GM19328 (cell line): Measurements from ENCODE around the gene KRT36.

Source experiments
- ATAC-seq: cut with Tn5 transposase; IDR thresholded peaks from one replicate; pipeline ENCODE4 v1.9.1; 2021; ENCODE audit warnings: mild to moderate bottlenecking, moderate library complexity; ENCODE audit not compliant: unreplicated experiment

Gene KRT36

GRCh38 chr17:41504246-41504977, 14.7 kb upstream of the KRT36 start:
- no peak for ATAC-seq

DNA sequence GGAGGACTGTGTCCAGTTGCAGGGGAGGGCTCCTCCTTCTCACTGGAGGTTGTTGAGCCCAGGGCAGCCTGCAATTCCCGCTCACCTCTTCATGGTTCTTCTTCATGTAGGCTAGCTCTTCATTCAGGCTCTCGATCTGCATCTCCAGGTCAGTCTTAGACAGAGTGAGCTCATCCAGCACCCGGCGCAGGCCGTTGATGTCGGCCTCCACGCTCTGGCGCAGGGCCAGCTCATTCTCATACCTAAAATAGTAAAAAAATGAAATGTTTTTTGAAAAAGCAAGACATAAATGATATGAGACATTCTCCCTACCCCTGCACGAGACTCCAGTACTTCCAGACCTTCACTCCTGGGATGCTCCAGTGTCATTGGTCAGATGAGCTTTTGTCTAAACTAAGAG, 13.5 kb upstream of the KRT36 start:
- no peak for ATAC-seq

- ATAC-seq = no peak
Observed at GRCh38 chr17:41500131-41500911, 10.6 kb upstream of the KRT36 start.

- no peak for ATAC-seq
Observed at GRCh38 chr17:41499714-41500113, 10.0 kb upstream of the KRT36 start.

- no peak for ATAC-seq
Observed at GRCh38 chr17:41498276-41498675, 8.6 kb upstream of the KRT36 start.

- ATAC-seq = peak; percentile 60
Observed at GRCh38 chr17:41496803-41497484, 7.2 kb upstream of the KRT36 start.

DNA sequence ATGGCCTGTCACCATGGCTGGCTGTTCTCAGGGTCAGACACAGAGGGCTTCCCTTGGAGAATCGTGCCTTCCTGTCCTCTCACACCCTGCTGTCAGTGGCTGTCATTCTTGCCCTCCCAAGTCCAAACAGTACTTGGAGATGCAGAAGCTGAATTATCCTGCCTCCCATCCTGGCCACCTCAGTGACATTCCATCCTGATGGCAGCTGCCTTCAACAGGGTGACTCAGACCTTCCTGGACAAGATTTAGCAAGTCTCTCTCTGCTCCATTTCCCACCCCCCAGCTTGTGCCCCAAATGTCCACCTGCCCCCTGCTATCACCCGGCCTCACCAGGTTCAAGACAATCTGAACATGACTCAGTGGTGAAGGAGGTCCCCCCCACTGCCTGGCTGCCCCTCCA, 4.8 kb upstream of the KRT36 start:
- no peak for ATAC-seq

DNA sequence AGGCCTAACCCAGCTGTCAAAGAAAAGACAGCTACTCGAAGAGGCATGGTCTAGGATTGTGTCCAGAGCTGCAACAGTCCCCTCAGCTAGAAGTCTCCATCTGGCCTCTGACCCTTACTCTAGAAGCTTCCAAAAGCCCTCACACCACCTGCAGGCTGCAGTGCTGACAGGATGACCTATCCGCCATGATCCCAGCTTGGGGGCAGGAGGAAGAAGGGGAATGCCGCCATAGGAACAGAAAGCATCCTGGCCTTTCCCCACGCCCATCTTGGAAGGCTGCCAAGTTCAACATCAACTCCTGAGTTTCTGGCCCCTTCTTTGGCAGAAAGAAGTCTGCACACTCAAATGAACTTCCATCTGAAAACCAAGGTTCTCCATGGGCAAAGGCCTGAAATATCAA, 3.1 kb upstream of the KRT36 start:
- ATAC-seq = no peak

GRCh38 chr17:41492351-41492750, 2.6 kb upstream of the KRT36 start:
- no peak for ATAC-seq

DNA sequence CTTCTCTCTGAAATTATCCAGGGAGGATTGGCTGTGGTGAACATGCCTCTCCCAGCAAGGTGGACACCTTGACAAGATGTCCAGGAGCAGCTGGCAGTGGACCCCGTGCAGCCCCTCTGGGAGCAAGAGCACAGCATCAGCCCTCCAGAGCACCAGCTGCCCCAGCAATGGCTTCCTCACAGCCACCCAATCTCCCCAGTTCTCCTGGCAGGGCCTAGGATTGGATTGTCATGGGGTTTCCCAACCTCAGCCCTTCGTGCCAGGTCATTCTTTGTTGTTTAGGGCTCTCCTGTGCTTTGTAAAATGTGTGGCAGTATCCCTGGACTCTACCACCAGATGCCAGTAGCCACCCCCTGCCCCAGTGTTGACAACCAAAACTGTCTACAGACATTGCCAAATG, 1.8 kb upstream of the KRT36 start:
- ATAC-seq = no peak

- no peak for ATAC-seq
Observed at GRCh38 chr17:41490000-41490990, 585 bp upstream of the KRT36 start.

DNA sequence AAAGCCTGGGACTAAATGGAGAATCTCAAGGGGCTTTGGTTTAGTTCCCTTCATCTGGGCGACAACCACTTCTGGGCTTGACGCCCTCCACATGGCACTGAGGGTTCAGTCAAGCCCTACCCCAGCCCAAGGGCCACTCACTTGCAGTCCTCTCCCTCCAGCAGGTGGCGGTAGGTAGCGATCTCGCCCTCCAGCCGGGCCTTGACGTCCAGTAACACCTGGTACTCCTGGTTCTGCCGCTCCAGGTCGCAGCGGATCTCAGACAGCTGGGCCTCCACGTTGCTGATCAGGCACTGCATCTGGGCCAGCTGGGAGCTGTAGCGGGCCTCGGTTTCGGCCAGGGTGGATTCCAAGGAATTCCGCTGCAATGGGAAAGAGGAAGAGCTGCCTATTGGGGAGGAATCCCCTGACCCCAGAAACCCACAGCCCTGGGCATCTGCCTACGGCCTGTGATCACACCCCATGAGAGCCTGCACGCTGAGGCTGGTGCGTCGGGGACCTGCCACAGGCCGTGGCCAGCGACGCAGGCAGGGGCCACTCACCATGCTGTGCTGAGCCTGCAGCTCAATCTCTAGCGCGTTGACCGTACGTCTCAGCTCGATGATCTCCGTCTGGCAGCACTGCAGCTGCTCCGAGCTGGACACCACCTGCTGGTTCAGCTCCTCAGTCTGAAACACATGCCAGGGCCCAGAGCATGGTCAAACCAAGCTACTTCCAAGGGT, 2.7 kb downstream of the KRT36 start:
- no peak for ATAC-seq

DNA sequence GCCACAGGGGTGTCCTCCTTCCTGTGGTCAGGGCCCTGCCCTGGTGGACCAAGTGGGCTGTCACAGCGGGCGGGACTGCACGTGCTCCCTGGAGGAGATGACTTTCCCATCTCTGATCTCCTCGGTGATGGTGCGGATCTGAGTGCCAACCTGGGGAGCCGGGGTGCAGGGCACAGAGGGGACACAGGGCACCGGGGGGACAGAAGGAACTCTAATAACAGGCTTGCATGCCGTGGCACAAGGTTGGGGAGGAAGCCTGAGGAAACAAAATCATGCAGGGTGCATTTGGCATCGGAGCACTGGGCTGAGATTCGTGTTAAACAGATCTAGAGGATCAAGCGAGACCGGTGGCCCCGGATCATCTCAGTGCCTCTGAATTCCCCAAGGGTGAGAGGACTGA, 3.4 kb downstream of the KRT36 start:
- no peak for ATAC-seq

GRCh38 chr17:41484920-41485904, 4.5 kb downstream of the KRT36 start:
- no peak for ATAC-seq

DNA sequence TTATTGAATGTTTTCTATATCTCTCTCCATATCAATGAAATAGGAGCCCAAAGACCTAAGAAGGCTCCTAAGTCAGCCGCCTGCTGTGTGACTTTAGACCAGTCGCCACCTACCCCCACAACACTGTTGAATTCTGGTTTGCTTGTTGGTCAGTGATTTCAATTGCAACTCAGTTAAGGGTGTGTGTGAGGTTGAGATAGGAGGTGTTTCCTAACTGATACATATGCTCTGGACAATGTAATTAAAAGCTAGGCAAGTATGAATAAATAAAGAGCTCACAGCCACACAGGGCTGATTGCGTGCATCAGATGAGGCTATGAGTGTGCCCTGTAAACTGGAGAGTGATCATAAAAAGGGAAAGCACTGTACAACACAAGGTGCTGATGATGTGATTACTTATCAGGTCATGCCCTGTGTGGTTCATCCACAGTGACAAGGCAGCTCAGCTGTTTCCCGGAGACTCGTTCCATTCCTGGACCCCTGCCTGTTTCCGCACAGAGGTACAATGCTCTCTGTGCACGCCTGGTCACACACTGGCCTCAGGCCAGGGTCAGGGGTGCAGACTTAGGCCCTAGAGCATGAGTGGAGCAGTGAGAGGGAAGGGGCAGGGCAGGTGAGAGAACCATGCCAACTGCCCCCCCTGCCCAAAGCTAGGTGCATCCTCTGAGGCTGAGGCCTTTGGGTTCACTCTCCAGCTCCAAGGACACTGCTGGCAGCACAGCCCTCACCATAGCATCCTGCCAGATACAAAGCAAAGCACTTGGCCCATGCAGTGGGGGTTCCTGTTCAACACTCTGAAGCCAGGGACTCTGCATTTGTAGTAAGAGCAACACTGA, 5.5 kb downstream of the KRT36 start:
- no peak for ATAC-seq

GRCh38 chr17:41483531-41483930, 6.2 kb downstream of the KRT36 start:
- no peak for ATAC-seq

GRCh38 chr17:41481036-41481435, 8.7 kb downstream of the KRT36 start, which contains the start of gene KRT35:
Gene KRT35, minus strand, starts transcription at chr17:41481151. Its CDS starts 54 bp downstream, at chr17:41481097.
- no peak for ATAC-seq

DNA sequence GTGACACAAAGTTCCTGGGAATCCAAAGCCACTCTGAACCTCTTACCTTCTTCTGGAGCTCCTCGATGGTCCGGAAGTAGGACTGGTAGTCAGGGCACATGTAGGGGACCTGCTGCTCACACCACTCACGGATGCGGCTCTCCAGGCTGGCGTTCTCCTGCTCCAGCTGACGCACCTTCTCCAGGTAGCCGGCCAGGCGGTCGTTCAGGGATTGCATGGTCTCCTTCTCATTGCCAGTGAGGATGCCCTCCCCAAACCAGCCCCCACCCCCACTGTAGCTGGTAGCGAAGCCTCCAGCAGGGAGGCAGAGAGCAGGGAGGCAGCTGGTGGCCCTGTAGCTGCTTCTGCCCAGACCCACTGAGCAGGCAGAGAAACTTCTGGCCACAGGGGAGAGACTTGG, 9.1 kb downstream of the KRT36 start:
- ATAC-seq = no peak
